GM12878 (cell line): ENCODE results near the gene RAE1.

Experiments
- ATF3 ChIP-seq: IDR thresholded peaks from 2 replicates; pipeline ENCODE4 v1.6.1; 2011; ENCODE audit warnings: low read depth, mild to moderate bottlenecking, low read length, moderate library complexity, borderline replicate concordance; ENCODE audit errors: extremely low read depth
- CTCF ChIP-seq, 3 experiments: IDR thresholded peaks in 2 of 3; conservative IDR thresholded peaks in 1 of 3; 2 replicates each; pipeline ENCODE4 v1.5.1; 2011; ENCODE audit warnings: low read depth in 3 of 3, low read length in 3 of 3, mild to moderate bottlenecking in 3 of 3, control low read depth in 2 of 3, moderate library complexity in 2 of 3, inconsistent platforms in 1 of 3, mixed read lengths in 1 of 3; ENCODE audit not compliant: control insufficient read depth in 2 of 3, insufficient read depth in 1 of 3; ENCODE audit errors: extremely low read depth in 1 of 3

GRCh38 chr20:57392512-57393271 lies 41.6 kb downstream of the RAE1 start:
- TF ChIP-seq ATF3, result no peak
- TF ChIP-seq CTCF (IDR thresholded peaks at IDR 0.05 in 2 of 3, conservative IDR thresholded peaks at IDR 0.05 in 1 of 3; ENCODE audit: control insufficient read depth in 2 of 3, extremely low read depth in 1 of 3, insufficient read depth in 1 of 3, low read depth in 3 of 3, low read length in 3 of 3), result no peak
